BLaER1 treated with 17β-estradiol and CSF1 and Interleukin-3, amounts not matched to agents 10 nM and 100 nM (cell line): ENCODE measurements around the gene ASB4.
A peak's percentile ranks its signal among the peaks of the same experiment; 100 is the strongest.
"Not testable (repeated sequence)": the region's sequence is repeated elsewhere in the genome, so short reads cannot be mapped to it uniquely, and the experiment has no call there.

Source experiments
- H3K27ac ChIP-seq, 11 experiments: shearing (Covaris generic); formaldehyde crosslinking; 2 replicates each; pipeline ENCODE4 v1.8.1; 2022
- H3K27me3 ChIP-seq, 11 experiments: shearing (Covaris generic); formaldehyde crosslinking; 2 replicates each; pipeline ENCODE4 v1.8.1; 2022
- H3K36me3 ChIP-seq, 11 experiments: shearing (Covaris generic); formaldehyde crosslinking; 2 replicates each; pipeline ENCODE4 v1.8.1; 2022
- H3K4me1 ChIP-seq, 10 experiments: shearing (Covaris generic); formaldehyde crosslinking; 2 replicates each; pipeline ENCODE4 v1.8.1; 2022
- H3K4me2 ChIP-seq, 11 experiments: shearing (Covaris generic); formaldehyde crosslinking; 2 replicates each; pipeline ENCODE4 v1.8.1; 2022
- H3K4me3 ChIP-seq, 10 experiments: shearing (Covaris generic); formaldehyde crosslinking; 2 replicates each; pipeline ENCODE4 v1.8.1; 2022
- H3K9ac ChIP-seq, 11 experiments: shearing (Covaris generic); formaldehyde crosslinking; 2 replicates each; pipeline ENCODE4 v1.8.1; 2022
- H3K9me3 ChIP-seq, 11 experiments: shearing (Covaris generic); formaldehyde crosslinking; replicated peaks in 1 of 11; 2 replicates each; pipeline ENCODE4 v1.8.1; 2022
- H4K20me1 ChIP-seq, 11 experiments: shearing (Covaris generic); formaldehyde crosslinking; 2 replicates each; pipeline ENCODE4 v1.8.1; 2022
- Cebpa-rat ChIP-seq, 11 experiments: shearing (Covaris generic); IDR thresholded peaks; 2 replicates each; pipeline ENCODE4 v1.8.1; 2022

The ASB4 gene

GRCh38 chr7:95493247-95493646 is 7.5 kb downstream of the ASB4 start:
- Histone ChIP-seq H3K9me3 (no peaks in the 10 kb centered on the region), H3K4me2 (no peak overlapping the region), H3K9ac (no peak overlapping the region), H3K27me3 (no peaks in the 10 kb centered on the region), H4K20me1 (no peaks in the 10 kb centered on the region), H3K36me3 (no peaks in the 10 kb centered on the region), H3K4me1 (no peaks in the 10 kb centered on the region), H3K4me3 (no peak overlapping the region), H3K27ac (no peak overlapping the region)
- TF ChIP-seq Cebpa-rat (IDR thresholded peaks at IDR 0.05), result no peak

GRCh38 chr7:95493844-95494243 is 8.1 kb downstream of the ASB4 start:
- H3K4me1 ChIP-seq, result no peaks in the 10 kb centered on the region
- no peak for TF ChIP-seq Cebpa-rat (IDR thresholded peaks at IDR 0.05)
- no peaks in the 10 kb centered on the region for H3K36me3 ChIP-seq
- H3K4me2 ChIP-seq, result no peak overlapping the region
- no peak overlapping the region for H3K4me3 ChIP-seq
- no peak overlapping the region for H3K27ac ChIP-seq
- no peak overlapping the region for H3K9ac ChIP-seq
- no peaks in the 10 kb centered on the region for H3K27me3 ChIP-seq
- H4K20me1 ChIP-seq, result no peaks in the 10 kb centered on the region
- H3K9me3 ChIP-seq, result no peaks in the 10 kb centered on the region

GRCh38 chr7:95501261-95501832 is 15.6 kb downstream of the ASB4 start:
- no peak overlapping the region for H3K4me3 ChIP-seq
- peak overlapping the region; percentile 32 to 67 (median 48); a peak in 20 of 22 replicates for H3K4me2 ChIP-seq
- no peaks in the 10 kb centered on the region for H4K20me1 ChIP-seq
- no peaks in the 10 kb centered on the region for H3K36me3 ChIP-seq
- H3K27me3 ChIP-seq, result no peaks in the 10 kb centered on the region
- H3K9me3 ChIP-seq, result no peaks in the 10 kb centered on the region
- H3K4me1 ChIP-seq, result peaks cover 5 to 33% (median 24%) of the 10 kb centered on the region in 10 experiments
- H3K9ac ChIP-seq, result no peak overlapping the region
- no peak for TF ChIP-seq Cebpa-rat (IDR thresholded peaks at IDR 0.05)
- peak overlapping the region in 7 of 11 experiments; percentile 6 to 46 (median 28); a peak in 13 of 22 replicates for H3K27ac ChIP-seq

- H3K4me1 ChIP-seq, result peaks cover 5 to 33% (median 24%) of the 10 kb centered on the region in 10 experiments
- H3K9ac ChIP-seq, result no peak overlapping the region
- no peaks in the 10 kb centered on the region for H3K36me3 ChIP-seq
- H4K20me1 ChIP-seq, result no peaks in the 10 kb centered on the region
- no peak overlapping the region for H3K4me2 ChIP-seq
- no peaks in the 10 kb centered on the region for H3K27me3 ChIP-seq
- no peaks in the 10 kb centered on the region for H3K9me3 ChIP-seq
- no peak overlapping the region for H3K4me3 ChIP-seq
- no peak for TF ChIP-seq Cebpa-rat (IDR thresholded peaks at IDR 0.05)
- no peak overlapping the region for H3K27ac ChIP-seq
These were observed 16.7 kb downstream of the ASB4 start for GRCh38 chr7:95502403-95502802.

GRCh38 chr7:95503271-95504131 is 17.8 kb downstream of the ASB4 start:
- no peaks in the 10 kb centered on the region for H3K36me3 ChIP-seq
- H4K20me1 ChIP-seq, result no peaks in the 10 kb centered on the region
- no peak for TF ChIP-seq Cebpa-rat (IDR thresholded peaks at IDR 0.05)
- no peak overlapping the region for H3K4me3 ChIP-seq
- H3K9ac ChIP-seq, result no peak overlapping the region
- H3K4me1 ChIP-seq, result peaks cover 5 to 33% (median 24%) of the 10 kb centered on the region in 10 experiments
- no peaks in the 10 kb centered on the region for H3K27me3 ChIP-seq
- no peak overlapping the region for H3K27ac ChIP-seq
- no peaks in the 10 kb centered on the region for H3K9me3 ChIP-seq
- peak overlapping the region in 4 of 11 experiments; percentile 14 to 47 (median 37); a peak in 4 of 22 replicates for H3K4me2 ChIP-seq

GRCh38 chr7:95504132-95504588 is 18.4 kb downstream of the ASB4 start:
- H3K4me1 ChIP-seq, result peaks cover 5 to 33% (median 24%) of the 10 kb centered on the region in 10 experiments
- not testable (repeated sequence) for H3K27me3 ChIP-seq
- H3K4me2 ChIP-seq, result peak overlapping the region in 4 of 11 experiments; percentile 14 to 47 (median 37); a peak in 4 of 22 replicates

GRCh38 chr7:95508780-95509179 is 23.0 kb downstream of the ASB4 start:
- H3K27me3 ChIP-seq, result no peaks in the 10 kb centered on the region
- no peak for TF ChIP-seq Cebpa-rat (IDR thresholded peaks at IDR 0.05)
- peaks cover 0 to 13% (median 5%) of the 10 kb centered on the region in 10 experiments; a peak in 6 of 20 replicates for H3K4me1 ChIP-seq
- H4K20me1 ChIP-seq, result no peaks in the 10 kb centered on the region
- H3K4me2 ChIP-seq, result no peak overlapping the region
- H3K4me3 ChIP-seq, result no peak overlapping the region
- H3K9ac ChIP-seq, result no peak overlapping the region
- H3K9me3 ChIP-seq, result no peaks in the 10 kb centered on the region
- H3K27ac ChIP-seq, result no peak overlapping the region
- no peaks in the 10 kb centered on the region for H3K36me3 ChIP-seq

More at GRCh38 chr7:95504132-95504588, 18.4 kb downstream of the ASB4 start:
- not testable (repeated sequence) for H3K9me3 ChIP-seq, H3K27ac ChIP-seq, H3K36me3 ChIP-seq, H3K4me3 ChIP-seq, H3K9ac ChIP-seq, H4K20me1 ChIP-seq

GRCh38 chr7:95509199-95509598 is 23.5 kb downstream of the ASB4 start:
- Histone ChIP-seq H3K27ac (no peak overlapping the region), H3K4me1 (peaks cover 0 to 9% (median under 1%) of the 10 kb centered on the region in 10 experiments; a peak in 5 of 20 replicates), H3K9ac (no peak overlapping the region), H3K27me3 (no peaks in the 10 kb centered on the region), H4K20me1 (no peaks in the 10 kb centered on the region), H3K4me2 (no peak overlapping the region), H3K36me3 (no peaks in the 10 kb centered on the region), H3K4me3 (no peak overlapping the region), H3K9me3 (no peaks in the 10 kb centered on the region)
- no peak for TF ChIP-seq Cebpa-rat (IDR thresholded peaks at IDR 0.05)

GRCh38 chr7:95511716-95512260 is 26.0 kb downstream of the ASB4 start:
- no peaks in the 10 kb centered on the region for H3K9me3 ChIP-seq
- no peak overlapping the region for H3K9ac ChIP-seq
- no peak overlapping the region for H3K4me3 ChIP-seq
- H3K27ac ChIP-seq, result peak overlapping the region in 2 of 11 experiments; percentile 21 to 33; a peak in 1 of 22 replicates
- H3K4me2 ChIP-seq, result peak overlapping the region in 5 of 11 experiments; percentile 35 to 64 (median 56); a peak in 9 of 22 replicates
- peaks cover 0 to 4% (median 0%) of the 10 kb centered on the region in 10 experiments; a peak in 3 of 20 replicates for H3K4me1 ChIP-seq
- H3K36me3 ChIP-seq, result no peaks in the 10 kb centered on the region
- no peaks in the 10 kb centered on the region for H4K20me1 ChIP-seq
- H3K27me3 ChIP-seq, result no peaks in the 10 kb centered on the region
- 0 out of 22 replicates have a peak, but pooled peaks of 1 of the 11 experiments have one; percentile 38 for TF ChIP-seq Cebpa-rat (IDR thresholded peaks at IDR 0.05)
